NT2/D1 (cell line): ENCODE measurements around the gene TCF19.

ENCODE experiments used
- YY1 ChIP-seq: IDR thresholded peaks from 2 replicates; pipeline ENCODE4 v1.6.1; 2011; ENCODE audit not compliant: insufficient read length, insufficient read depth
- ZNF274 ChIP-seq: IDR thresholded peaks from 2 replicates; pipeline ENCODE4 v1.6.1; 2011; ENCODE audit warnings: mild to moderate bottlenecking, low read depth, low read length

- no peak for TF ChIP-seq YY1
- TF ChIP-seq ZNF274, result no peak
Measured at GRCh38 chr6:31118178-31118577, 40.2 kb upstream of the TCF19 start.
